ENCODE data around the gene HSPB9.

The HSPB9 gene

GRCh38 chr17:42122371-42123303 is at the start of gene HSPB9:
Gene HSPB9, plus strand, starts transcription at chr17:42122804. Its CDS starts 47 bp downstream, at chr17:42122851.
- no peak for DNase-seq (ENCODE audit: low read depth in 2 of 2)

- DNase-seq (ENCODE audit: low read depth in 2 of 2), result no peak
These were observed 46.8 kb upstream of the HSPB9 start for GRCh38 chr17:42075789-42076188.

GRCh38 chr17:42076797-42077559 is 45.6 kb upstream of the HSPB9 start:
- DNase-seq (ENCODE audit: low read depth in 2 of 2), result no peak

- DNase-seq (ENCODE audit: low read depth in 2 of 2), result no peak
These were observed 44.8 kb upstream of the HSPB9 start for GRCh38 chr17:42077755-42078154.

GRCh38 chr17:42078396-42079043 is 44.1 kb upstream of the HSPB9 start:
- DNase-seq (ENCODE audit: low read depth in 2 of 2), result no peak

- no peak for DNase-seq (ENCODE audit: low read depth in 2 of 2)
These were observed 43.1 kb upstream of the HSPB9 start for GRCh38 chr17:42079541-42079940.

GRCh38 chr17:42081516-42082129 is 41.0 kb upstream of the HSPB9 start:
- DNase-seq (ENCODE audit: low read depth in 2 of 2), result no peak

GRCh38 chr17:42087042-42087701 is 35.4 kb upstream of the HSPB9 start:
- no peak for DNase-seq (ENCODE audit: low read depth in 2 of 2)

- DNase-seq (ENCODE audit: low read depth in 2 of 2), result no peak
These were observed 34.6 kb upstream of the HSPB9 start for GRCh38 chr17:42087736-42088705.

GRCh38 chr17:42088736-42089135 is 33.9 kb upstream of the HSPB9 start:
- no peak for DNase-seq (ENCODE audit: low read depth in 2 of 2)

GRCh38 chr17:42090964-42091790 is 31.4 kb upstream of the HSPB9 start:
- DNase-seq (ENCODE audit: low read depth in 2 of 2), result no peak

GRCh38 chr17:42092939-42093338 is 29.7 kb upstream of the HSPB9 start:
- DNase-seq (ENCODE audit: low read depth in 2 of 2), result no peak

GRCh38 chr17:42094375-42095069 is 28.1 kb upstream of the HSPB9 start:
- DNase-seq (ENCODE audit: low read depth in 2 of 2), result no peak

GRCh38 chr17:42096360-42097111 is 26.1 kb upstream of the HSPB9 start:
- no peak for DNase-seq (ENCODE audit: low read depth in 2 of 2)

GRCh38 chr17:42097691-42098631 is 24.6 kb upstream of the HSPB9 start, which contains the start of gene ZNF385C:
Gene ZNF385C, minus strand, starts transcription at chr17:42098473. Its CDS starts 35,417 bp downstream, at chr17:42063056.
- peak in 1 of 2 donors; percentile 27 for DNase-seq (ENCODE audit: low read depth in 2 of 2)

GRCh38 chr17:42098730-42099399 is 23.7 kb upstream of the HSPB9 start:
- no peak for DNase-seq (ENCODE audit: low read depth in 2 of 2)

Data from stimulated activated CD8-positive, alpha-beta memory T cell treated with anti-CD3 and anti-CD28 coated beads, Interleukin-7, amount 100 ng/mL, for 4 hours (primary cell).